Right ventricle myocardium inferior (tissue), 1 donor: ENCODE data around the gene CLEC16A. TPM values are rescaled to one million over a fixed set of nuclear protein-coding genes. Genes with fewer than 3 reads are reported as not detected.

Experiments used
- ATAC-seq: fragments of 200-7000 bp; cut with Tn5 transposase; one replicate; pipeline ENCODE4 v1.9.1; 2020; ENCODE audit warnings: mild to moderate bottlenecking, moderate library complexity
- DNase-seq: peaks from one replicate; pipeline ENCODE4 v3.0.0; 2021; ENCODE audit errors: missing footprints
- intact Hi-C: fragments of 100-400 bp; cut with DNase I; formaldehyde crosslinking; loops from one replicate; pipeline ENCODE4 v1.11.0; 2022
- total RNA-seq: library from RNA; stranded (reverse); fragmentation: NEBNext Ultra II Directional; extraction: Animal tissue kit (Norgen Biotek cat#: 25700); gene quantifications from one replicate; pipeline ENCODE4 v1.2.1, GENCODE V29; 2021
- donor health status: DM: no; HTN: yes; CAD: no; lungs with severe emphysema.

CLEC16A gene
- total RNA-seq, 1 donor from 2014 or later, result 23.0 TPM

DNA sequence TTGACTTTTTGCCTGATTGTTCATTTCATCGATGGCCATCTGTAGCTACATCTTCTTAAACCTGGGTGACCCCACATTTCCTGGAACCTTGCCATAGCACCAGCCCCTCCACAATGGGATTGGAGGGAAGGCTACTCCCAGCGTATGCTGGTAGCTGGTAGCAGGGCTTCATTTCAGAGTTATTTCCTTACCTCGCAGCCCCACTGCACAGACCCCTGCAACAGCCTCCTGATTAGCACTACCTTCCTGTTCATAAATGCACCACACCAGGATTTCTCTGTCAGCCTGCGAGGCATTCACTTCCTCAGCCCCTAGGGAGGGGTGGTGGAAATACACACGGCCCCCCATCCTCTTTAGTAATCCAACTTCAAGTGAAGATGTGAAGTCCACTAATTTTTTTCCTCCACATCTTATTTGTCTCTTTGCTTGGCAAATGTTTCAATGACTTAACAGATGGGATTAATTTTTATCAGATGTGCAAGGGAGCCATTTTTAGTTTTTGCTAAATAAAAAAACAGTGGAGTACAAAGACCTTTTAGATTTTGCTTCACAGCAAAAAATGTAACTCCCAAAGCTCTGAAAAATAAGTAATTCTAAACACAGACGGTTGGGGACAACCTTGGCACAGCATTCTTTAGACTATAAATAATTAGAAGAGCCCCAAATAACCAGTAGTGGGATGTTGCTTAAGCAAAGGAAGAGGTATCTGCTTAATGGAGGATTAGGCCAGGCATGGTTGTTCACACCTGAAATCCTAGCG, 76.6 kb downstream of the CLEC16A start:
- DNase-seq, result no peak
- intact Hi-C loops, result no loop called here
- ATAC-seq, result no peak

DNA sequence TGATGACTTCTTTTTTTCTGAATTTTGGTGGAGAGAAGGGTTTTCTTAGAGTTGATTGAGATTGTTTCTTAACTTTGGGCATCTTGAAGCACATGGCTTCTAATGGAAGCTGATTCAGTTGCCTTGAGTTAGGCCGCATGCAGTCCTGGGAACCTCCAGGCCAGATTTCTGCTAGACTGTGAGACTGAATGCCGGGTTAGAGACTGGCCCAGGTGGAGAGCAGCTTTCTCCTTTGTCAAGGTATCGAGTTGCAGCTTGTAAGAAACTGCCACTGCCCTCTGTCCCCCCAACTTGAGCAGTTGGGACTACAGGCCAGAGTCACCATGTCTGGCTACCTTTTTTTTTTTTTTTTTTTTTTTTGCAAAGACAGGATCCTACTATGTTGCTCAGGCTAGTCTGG, 77.6 kb downstream of the CLEC16A start:
- ATAC-seq (no peak), DNase-seq (no peak)
- intact Hi-C loops, result no loop called here

DNA sequence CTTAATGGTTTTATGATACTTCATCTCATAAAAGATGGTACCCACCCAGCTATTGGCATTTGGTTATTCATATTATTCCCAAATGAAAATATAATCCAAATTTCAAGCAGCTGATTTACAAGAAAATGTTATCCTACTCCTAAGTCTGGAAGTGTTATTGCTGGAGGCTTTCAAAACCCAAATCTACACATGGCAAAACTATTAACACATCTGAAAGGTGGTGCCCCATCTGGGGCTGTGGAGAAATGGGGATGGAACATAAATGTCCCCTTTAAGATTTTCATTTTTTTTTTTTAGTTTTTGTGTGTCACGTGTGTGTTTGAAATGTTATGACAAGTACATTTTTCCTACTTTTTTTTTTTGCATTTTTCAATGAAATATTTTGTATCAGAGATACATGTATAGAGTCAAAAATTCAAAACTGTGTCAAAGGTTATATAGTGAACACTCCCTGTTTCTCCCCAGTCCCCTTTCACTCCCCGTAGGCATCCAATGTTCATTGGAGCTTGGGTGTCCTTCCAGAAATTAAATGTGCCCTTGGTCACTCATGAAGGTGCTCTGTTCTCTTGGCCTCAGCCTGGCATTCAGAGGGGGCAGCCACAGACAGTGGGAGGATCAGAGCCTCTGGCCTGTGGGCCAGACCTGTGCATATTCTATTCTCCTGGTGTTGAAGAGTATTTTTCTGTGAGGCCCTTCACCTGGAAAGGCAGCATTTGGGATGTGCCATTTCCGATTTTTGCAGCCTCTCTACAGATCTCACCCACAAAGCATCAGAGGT, 79.1 kb downstream of the CLEC16A start:
- ATAC-seq, result no peak
- no peak for DNase-seq
- intact Hi-C loops, result no loop called here

DNA sequence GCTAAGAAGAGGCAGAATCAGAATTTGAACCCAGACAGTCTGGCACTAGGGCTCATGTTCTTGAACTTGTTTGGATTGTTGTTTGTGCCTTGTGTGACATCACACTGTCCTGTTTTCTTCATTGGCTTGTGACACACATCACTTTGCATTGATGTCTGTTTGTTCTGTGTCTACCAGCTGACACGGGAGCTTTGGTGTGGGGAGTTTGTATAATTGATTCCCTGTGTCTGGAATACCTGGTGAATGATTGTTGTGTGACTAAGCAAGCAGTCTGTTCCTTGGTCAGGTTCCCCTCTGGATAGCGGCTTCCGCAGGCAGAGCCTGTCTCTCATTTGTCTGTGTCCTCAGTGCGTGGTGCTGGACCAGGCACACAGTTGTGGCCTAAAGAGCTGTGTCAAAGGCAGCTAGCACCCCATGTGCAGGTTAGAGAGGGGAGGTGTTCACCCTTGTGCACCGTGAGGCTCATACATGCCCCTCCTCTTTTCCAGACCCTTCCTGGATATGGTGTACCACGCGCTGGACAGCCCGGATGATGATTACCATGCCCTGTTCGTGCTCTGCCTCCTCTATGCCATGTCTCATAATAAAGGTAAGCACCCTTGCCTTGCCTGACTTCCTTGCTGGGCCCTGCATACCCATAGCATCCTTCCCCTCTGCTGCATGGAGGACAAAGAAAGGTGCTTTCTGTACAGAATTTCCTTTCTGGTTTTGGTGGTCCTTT, 80.1 kb downstream of the CLEC16A start:
- ATAC-seq, result no peak
- intact Hi-C loops, result no loop called here
- no peak for DNase-seq

DNA sequence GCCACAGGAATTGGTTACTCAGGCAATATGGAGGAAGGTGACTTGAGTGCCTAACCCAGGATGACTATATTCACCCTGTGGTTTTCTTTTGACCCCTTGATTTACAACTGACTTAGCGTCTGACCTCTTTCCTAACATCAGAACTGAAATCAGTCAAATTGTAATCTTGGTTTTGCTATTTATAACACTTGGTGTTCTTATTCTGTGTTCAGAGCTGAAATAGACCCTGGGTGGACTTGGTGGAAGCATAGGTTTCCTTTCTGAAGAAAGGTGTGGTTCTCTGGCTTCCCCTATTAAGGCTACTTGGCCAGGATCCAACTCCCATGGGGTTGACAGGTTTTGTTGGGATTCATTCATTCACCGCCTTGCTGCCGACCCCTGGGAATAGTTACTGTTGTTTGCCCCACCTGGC, 80.8 kb downstream of the CLEC16A start:
- ATAC-seq (no peak), DNase-seq (no peak)
- intact Hi-C loops, result no loop called here

DNA sequence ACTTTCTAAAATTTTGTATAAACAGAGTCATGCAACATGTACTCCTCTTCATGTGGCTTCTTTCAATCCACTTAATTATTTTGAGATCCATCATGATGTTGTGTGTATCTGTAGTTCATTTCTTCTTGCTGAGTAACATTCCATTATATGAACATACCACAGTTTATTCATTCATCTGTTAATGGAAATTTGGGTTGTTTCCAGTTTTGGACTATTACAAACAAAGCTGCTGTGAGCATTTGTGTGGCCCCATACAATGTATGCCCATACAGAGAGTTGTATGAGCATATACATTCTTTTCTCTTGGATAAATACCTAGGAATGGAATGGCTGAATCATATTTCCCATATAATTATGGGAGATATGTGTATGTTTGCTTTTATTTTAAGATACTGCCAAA, 85.6 kb downstream of the CLEC16A start:
- intact Hi-C loops, result loop anchor here (5.0 kb wide), 1 partner anchor 107 kb away; no protein-coding TSS in a partner anchor
- DNase-seq (no peak), ATAC-seq (no peak)

DNA sequence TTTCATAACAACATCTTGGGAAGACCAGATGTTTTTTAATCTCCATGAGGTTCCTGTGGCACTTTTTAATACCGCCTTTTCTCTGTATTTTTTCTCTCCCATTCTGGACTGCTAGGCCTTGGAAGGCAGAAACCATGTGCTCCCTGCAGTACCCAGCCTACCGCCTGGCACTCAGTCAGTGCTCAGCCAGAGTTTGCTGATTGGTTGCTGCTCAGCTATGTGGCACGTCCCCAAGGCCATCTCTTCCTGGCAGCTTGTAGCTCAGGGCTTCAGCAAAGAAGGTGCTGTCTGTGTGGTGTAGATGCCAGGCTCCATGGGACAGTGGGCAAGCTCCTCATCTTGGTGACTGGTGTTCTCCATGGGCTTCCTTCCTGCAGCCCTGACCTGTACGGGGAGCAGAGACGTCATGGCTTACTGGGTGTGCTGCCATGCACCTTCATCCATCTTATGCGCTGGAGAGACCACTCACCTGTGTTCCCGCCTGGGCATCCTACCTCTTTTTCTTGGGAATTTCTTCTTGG, 86.7 kb downstream of the CLEC16A start:
- DNase-seq (no peak), ATAC-seq (peak; percentile 54)
- intact Hi-C loops, result loop anchor here (5.0 kb wide), 1 partner anchor 106 kb away; no protein-coding TSS in a partner anchor

DNA sequence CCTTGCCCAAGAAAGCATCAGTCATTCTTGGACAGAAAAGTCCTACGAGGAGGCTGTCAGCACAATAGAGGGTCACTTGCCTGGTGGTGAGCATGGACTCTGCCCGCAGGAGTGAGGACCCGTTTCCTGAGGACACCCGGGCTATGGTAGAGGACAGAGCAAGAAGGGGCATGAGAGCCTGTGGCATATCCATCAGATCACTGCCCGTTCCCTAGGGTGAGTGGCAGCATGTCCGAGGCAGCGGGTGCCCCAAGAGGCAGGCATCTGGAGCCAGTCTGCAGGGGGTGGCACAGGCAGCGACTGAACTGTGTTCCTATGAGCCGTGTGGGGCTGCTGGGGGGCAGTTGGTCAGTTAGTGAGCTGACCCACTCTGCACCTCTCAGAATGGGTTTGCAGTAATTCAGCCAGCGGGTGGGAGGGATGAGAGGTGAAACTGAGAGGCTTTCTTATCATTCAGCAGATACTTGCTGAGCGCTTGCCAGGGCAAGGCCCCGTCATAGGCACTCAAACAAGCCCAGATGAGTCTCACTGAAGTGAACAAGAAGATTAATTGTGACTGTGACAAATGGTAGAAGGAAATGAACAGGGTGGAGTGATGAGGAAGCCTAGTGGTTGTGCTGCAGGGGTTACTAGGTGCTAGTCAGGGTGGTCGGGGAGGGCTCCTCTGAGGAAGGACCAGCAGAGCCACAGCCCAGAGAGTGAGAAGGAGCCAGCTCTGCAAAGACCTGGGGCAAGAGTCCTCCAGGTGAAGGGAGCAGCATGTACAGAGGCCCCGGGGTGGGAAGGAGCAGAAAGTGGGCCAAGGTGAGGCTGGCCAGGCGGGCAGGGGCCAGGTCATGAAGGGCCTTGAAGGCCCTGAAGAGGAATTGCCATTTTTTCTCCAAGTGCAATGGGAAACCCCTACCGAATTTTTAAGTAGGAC, 87.9 kb downstream of the CLEC16A start:
- intact Hi-C loops, result loop anchor here (5.0 kb wide), 1 partner anchor 105 kb away; no protein-coding TSS in a partner anchor
- no peak for DNase-seq
- peak; percentile 4 for ATAC-seq

DNA sequence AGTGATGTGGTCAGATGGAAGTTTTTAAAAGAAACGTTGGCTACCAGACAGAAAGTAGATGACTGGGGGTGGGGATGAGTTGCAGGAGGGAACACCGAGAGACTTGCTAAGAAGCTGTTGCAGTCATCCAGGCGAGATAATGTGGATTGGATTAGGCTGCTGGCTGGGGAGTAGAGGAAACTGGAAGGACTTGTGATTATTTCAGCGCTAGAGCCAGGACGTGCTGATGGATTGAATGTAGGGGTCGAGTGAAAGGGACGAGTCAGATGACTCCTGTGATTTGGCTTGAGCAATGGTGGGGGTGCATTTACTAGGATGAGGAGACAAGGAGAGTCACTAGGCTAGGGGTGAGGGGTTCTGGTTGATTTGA, 88.5 kb downstream of the CLEC16A start:
- DNase-seq (no peak), ATAC-seq (peak; percentile 88)
- intact Hi-C loops, result loop anchor here (5.0 kb wide), 1 partner anchor 104 kb away; no protein-coding TSS in a partner anchor

DNA sequence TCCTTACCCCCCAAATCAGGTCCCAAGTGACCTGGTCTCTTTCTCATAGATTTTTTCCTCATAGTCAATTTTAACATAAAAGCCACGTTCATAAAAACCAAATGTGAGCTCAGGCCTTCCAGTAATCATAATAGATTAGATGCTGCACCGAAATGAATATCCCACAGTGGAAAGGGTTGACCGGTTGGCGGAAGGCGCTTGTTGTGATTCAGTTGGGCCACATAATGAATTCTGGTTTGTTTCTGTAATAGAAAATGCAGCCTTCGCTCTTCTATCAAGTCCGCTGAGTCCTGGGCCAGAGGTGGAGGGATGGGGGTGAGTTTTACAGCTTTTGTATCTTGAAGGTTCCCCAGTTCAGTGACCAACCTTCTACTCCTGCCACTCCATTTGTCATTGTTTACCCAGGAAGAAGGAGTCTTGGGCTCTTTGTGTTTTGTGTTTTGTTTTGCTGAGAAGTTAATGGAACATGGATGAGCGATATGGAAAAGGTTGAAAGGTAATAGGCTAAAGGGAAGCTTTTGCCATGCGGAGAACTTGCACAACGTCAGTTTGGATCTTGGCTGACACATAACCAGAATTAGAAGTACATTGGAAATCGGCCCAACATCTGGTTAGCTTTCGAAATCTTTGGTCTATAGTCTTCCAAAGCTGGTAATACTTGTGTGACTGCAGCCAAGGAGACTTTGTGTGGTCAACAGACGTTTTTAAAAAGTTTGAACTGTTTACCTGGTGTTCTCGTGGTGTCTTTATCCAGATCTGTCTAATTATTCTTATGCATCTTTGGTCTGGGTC, 89.5 kb downstream of the CLEC16A start:
- intact Hi-C loops, result loop anchor here (5.0 kb wide), 1 partner anchor 103 kb away; no protein-coding TSS in a partner anchor
- DNase-seq, result no peak
- peak; percentile 53 for ATAC-seq

DNA sequence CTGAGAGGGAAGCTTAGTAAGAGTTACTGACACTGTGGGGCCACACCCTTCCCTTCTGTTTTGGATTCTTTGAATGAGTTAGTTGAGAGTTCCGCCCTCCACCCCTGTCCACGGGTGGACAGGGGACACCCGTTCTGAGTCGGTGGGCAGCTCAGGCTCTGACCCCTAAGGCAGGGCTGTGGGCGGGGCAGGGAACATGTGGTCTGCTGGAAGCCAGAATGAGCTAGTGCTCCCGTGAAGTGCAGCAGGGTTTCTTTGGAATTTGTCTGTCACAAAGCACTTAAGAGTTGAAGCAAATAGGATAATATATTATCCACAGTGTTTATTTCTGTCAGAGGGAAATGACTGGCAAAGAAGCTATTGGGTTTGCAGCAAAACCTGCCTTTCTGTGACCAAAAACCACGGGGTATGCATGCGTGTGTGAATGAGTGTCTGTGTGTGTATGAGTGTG, 90.1 kb downstream of the CLEC16A start:
- intact Hi-C loops, result loop anchor here (5.0 kb wide), 1 partner anchor 103 kb away; no protein-coding TSS in a partner anchor
- peak; percentile 49 for ATAC-seq

DNA sequence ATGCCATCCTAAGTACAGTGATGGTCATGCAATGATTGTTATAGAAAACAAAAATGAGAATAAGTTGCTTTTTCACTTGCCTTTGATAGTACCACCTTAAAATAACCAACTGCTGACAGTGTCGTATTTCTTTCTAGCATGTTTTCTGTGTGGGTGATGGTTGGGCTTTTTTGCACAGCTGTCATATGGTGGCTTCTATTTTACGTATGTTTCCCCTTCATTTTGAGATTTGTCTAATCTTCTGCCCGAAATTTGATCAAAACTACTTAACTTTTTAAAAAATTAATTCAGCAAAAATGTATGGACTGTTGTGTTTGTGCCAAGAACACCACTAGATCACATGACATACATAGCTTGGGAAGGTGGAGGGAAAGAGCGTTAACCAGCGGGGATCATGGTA, 90.7 kb downstream of the CLEC16A start:
- intact Hi-C loops, result no loop called here
- no peak for ATAC-seq
- DNase-seq, result no peak

More for the DNA sequence above, 90.1 kb downstream of the CLEC16A start:
- DNase-seq, result no peak

DNA sequence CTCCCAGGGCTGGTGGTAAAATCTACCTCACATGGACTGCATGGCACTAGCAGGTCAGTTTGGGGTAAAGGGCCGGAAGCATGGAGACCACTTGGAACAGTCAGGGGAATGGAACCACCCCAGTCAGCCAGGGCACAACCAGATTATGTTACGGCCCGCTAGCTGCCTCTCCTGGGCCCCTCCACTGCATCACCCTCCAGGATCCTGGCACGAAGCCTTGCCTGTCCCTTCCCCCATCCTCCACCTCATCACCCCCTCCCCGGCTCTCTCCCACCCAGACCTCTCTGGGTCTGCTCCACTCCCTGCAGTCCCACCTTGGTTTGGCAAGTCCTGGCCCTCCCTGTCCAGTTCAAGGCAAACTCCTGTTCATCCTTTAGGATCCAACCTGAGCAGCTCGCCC, 91.7 kb downstream of the CLEC16A start:
- ATAC-seq, result no peak
- intact Hi-C loops, result no loop called here
- DNase-seq, result no peak

DNA sequence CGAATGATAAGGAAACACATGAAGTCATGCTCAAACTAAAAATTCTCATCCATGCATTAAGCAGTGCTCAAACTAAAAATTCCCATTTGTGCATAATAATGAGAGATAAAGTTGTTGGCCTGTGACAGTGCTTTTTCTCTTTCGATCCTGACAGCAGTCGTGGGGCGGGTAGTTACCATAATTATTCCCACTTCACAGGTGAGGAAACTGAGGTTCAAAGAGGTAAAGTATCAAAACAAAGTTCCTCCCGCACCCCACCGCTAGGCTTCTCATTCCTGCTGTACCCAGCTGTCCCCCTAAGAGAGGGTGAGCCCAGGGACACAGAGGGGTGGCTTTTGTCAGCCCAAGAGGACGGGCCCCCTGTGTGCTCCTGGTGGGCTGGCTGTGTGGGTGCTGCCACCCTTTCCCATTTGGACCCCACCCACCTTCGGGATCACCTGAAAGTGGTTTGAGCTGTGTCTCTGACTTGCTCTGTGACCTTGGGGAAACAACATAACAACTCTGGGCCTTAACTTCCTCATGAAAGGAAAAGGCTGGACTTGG, 92.6 kb downstream of the CLEC16A start:
- intact Hi-C loops, result no loop called here
- DNase-seq, result no peak
- no peak for ATAC-seq

DNA sequence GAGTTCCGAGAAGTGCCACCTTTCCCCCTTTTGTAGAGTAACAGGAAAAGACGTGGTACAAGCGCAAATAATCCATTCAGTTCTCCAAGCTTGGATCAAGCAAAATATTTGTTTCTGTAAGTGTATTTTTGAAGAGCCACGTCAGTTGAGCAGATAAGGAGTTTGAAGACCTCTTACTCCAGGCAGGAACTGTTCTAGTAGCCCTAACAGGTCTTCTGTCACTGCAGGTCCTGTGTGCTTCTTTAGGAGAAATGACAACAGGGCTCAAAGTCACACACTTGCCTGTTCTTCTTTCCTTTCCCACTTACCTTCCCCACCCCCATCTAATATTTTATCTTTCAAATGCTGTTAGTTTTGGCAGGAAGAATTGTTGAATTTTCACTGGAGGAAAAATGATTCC, 93.9 kb downstream of the CLEC16A start:
- DNase-seq, result no peak
- intact Hi-C loops, result no loop called here
- ATAC-seq, result no peak

DNA sequence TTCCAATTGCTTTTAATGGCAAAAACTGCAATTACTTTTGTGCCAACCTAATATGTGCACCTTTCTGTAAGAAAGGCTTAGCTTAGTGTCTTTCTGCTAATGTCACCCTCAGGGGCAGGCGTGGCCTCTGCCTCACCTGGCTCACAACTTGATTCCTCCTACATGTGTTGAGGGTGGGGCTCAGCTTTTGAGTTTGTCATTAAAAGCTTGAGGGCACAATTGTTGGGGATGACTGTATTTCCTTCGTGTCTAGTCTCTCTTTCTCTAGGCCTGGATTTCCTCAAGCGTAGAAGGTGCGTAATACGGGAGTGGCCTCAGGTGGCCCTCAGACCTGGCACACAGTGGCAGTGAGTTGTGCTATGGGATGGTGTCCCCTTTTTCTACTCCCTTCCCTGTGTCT, 94.4 kb downstream of the CLEC16A start:
- ATAC-seq (no peak), DNase-seq (no peak)
- intact Hi-C loops, result no loop called here

DNA sequence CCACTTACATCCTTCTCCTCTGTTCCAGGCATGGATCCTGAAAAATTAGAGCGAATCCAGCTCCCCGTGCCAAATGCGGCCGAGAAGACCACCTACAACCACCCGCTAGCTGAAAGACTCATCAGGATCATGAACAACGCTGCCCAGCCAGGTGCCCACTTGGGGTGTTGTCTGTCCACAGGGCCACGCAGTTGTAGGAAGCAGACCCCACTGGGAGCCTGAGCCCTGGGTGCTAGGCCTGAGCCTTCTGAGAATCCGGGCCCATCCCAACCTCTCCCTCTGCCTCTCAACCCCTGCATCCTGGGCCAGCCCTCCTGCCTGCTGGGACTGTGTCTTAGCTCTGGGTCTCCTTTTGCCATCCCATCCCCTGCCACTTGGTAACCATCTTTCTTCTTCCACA, 95.4 kb downstream of the CLEC16A start:
- intact Hi-C loops, result no loop called here
- no peak for DNase-seq
- no peak for ATAC-seq
